ENCODE results near the gene CTAGE1. TPM values are rescaled to one million over a fixed set of nuclear protein-coding genes. Genes with fewer than 3 reads are reported as not detected.

The CTAGE1 gene
- polyA plus RNA-seq, 1 of the 3 experiments (the other 2 are of a cell fraction), result 0.07 TPM

DNA sequence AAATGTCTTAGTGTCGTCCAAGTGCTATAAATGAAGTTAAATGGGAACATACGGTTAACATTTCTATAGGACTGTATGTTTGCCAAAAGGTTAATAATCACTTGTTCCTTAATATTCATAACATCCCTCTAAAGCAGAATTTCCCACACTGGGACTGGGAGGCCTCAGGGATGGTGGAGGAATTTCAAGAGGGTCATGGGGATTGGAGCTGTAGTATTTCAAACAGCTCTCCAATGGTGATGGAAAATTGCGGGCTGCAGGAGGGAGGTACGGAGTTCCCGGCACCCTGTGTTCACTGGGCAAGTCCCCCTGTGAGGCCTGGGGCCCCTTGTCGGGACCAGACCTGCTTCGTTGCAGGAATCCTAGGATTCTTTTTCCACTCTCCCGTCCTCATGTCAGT, 39.8 kb upstream of the CTAGE1 start:
- no peaks in the 10 kb centered on the region for H4K20me1 ChIP-seq (ENCODE audit: insufficient read depth)
- H2AFZ ChIP-seq (ENCODE audit: low read depth), result no peak overlapping the region
- H3K27ac ChIP-seq (ENCODE audit: low read depth in 2 of 2, low read length in 1 of 2), result no peak overlapping the region
- no peaks in the 10 kb centered on the region for H3K9me3 ChIP-seq
- H3K79me2 ChIP-seq (ENCODE audit: insufficient read depth), result no peaks in the 10 kb centered on the region
- no peak overlapping the region for H3K4me2 ChIP-seq
- ChIA-PET CTCF (no interaction called here), POLR2A (no interaction called here)
- TF ChIP-seq TCF12 (IDR thresholded peaks at IDR 0.05) (no peak), ELF1 (IDR thresholded peaks at IDR 0.05) (no peak), EP300 (IDR thresholded peaks at IDR 0.05; ENCODE audit: borderline replicate concordance in 1 of 2, low read depth in 1 of 2, low read length in 1 of 2) (no peak), GABPA (IDR thresholded peaks at IDR 0.05; ENCODE audit: low read depth) (no peak), NFIC (IDR thresholded peaks at IDR 0.05; ENCODE audit: borderline replicate concordance) (no peak), FOSL2 (IDR thresholded peaks at IDR 0.05; ENCODE audit: borderline replicate concordance, low read depth) (no peak), NRF1 (IDR thresholded peaks at IDR 0.05; ENCODE audit: low read depth, low read length) (no peak), MXI1 (IDR thresholded peaks at IDR 0.05; ENCODE audit: low read depth, low read length) (no peak), RXRA (IDR thresholded peaks at IDR 0.05; ENCODE audit: borderline replicate concordance, low read depth) (no peak), TAF1 (IDR thresholded peaks at IDR 0.05; ENCODE audit: borderline replicate concordance, low read depth, low read length) (no peak), JUND (IDR thresholded peaks at IDR 0.05) (no peak), CHD2 (IDR thresholded peaks at IDR 0.05; ENCODE audit: low read length, partially characterized antibody) (no peak)
- TF ChIP-seq, protein P1, sequence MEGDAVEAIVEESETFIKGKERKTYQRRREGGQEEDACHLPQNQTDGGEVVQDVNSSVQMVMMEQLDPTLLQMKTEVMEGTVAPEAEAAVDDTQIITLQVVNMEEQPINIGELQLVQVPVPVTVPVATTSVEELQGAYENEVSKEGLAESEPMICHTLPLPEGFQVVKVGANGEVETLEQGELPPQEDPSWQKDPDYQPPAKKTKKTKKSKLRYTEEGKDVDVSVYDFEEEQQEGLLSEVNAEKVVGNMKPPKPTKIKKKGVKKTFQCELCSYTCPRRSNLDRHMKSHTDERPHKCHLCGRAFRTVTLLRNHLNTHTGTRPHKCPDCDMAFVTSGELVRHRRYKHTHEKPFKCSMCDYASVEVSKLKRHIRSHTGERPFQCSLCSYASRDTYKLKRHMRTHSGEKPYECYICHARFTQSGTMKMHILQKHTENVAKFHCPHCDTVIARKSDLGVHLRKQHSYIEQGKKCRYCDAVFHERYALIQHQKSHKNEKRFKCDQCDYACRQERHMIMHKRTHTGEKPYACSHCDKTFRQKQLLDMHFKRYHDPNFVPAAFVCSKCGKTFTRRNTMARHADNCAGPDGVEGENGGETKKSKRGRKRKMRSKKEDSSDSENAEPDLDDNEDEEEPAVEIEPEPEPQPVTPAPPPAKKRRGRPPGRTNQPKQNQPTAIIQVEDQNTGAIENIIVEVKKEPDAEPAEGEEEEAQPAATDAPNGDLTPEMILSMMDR (IDR thresholded peaks at IDR 0.05), result no peak
- TF ChIP-seq, protein P2, sequence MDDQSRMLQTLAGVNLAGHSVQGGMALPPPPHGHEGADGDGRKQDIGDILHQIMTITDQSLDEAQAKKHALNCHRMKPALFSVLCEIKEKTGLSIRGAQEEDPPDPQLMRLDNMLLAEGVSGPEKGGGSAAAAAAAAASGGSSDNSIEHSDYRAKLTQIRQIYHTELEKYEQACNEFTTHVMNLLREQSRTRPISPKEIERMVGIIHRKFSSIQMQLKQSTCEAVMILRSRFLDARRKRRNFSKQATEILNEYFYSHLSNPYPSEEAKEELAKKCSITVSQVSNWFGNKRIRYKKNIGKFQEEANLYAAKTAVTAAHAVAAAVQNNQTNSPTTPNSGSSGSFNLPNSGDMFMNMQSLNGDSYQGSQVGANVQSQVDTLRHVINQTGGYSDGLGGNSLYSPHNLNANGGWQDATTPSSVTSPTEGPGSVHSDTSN (IDR thresholded peaks at IDR 0.05), result no peak
- TF ChIP-seq, protein P3, sequence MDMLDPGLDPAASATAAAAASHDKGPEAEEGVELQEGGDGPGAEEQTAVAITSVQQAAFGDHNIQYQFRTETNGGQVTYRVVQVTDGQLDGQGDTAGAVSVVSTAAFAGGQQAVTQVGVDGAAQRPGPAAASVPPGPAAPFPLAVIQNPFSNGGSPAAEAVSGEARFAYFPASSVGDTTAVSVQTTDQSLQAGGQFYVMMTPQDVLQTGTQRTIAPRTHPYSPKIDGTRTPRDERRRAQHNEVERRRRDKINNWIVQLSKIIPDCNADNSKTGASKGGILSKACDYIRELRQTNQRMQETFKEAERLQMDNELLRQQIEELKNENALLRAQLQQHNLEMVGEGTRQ (IDR thresholded peaks at IDR 0.05; ENCODE audit: borderline replicate concordance, low read depth, low read length), result no peak
- TF ChIP-seq, protein P4, sequence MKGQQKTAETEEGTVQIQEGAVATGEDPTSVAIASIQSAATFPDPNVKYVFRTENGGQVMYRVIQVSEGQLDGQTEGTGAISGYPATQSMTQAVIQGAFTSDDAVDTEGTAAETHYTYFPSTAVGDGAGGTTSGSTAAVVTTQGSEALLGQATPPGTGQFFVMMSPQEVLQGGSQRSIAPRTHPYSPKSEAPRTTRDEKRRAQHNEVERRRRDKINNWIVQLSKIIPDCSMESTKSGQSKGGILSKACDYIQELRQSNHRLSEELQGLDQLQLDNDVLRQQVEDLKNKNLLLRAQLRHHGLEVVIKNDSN (IDR thresholded peaks at IDR 0.05; ENCODE audit: borderline replicate concordance, low read depth), result no peak
- TF ChIP-seq, protein P5, sequence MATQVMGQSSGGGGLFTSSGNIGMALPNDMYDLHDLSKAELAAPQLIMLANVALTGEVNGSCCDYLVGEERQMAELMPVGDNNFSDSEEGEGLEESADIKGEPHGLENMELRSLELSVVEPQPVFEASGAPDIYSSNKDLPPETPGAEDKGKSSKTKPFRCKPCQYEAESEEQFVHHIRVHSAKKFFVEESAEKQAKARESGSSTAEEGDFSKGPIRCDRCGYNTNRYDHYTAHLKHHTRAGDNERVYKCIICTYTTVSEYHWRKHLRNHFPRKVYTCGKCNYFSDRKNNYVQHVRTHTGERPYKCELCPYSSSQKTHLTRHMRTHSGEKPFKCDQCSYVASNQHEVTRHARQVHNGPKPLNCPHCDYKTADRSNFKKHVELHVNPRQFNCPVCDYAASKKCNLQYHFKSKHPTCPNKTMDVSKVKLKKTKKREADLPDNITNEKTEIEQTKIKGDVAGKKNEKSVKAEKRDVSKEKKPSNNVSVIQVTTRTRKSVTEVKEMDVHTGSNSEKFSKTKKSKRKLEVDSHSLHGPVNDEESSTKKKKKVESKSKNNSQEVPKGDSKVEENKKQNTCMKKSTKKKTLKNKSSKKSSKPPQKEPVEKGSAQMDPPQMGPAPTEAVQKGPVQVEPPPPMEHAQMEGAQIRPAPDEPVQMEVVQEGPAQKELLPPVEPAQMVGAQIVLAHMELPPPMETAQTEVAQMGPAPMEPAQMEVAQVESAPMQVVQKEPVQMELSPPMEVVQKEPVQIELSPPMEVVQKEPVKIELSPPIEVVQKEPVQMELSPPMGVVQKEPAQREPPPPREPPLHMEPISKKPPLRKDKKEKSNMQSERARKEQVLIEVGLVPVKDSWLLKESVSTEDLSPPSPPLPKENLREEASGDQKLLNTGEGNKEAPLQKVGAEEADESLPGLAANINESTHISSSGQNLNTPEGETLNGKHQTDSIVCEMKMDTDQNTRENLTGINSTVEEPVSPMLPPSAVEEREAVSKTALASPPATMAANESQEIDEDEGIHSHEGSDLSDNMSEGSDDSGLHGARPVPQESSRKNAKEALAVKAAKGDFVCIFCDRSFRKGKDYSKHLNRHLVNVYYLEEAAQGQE (IDR thresholded peaks at IDR 0.05; ENCODE audit: low read depth, low read length), result no peak
- H3F3A ChIP-seq (replicated peaks; ENCODE audit: insufficient read depth), result no peaks in the 10 kb centered on the region
- H3K9me2 ChIP-seq, result 0 out of 2 replicates have a peak, but pooled peaks cover 4% of the 10 kb centered on the region
- H3K4me1 ChIP-seq (ENCODE audit: control insufficient read depth in 1 of 2, insufficient read depth in 2 of 2, low read depth in 1 of 2, low read length in 1 of 2), result no peaks in the 10 kb centered on the region
- no peak overlapping the region for H3K4me3 ChIP-seq (ENCODE audit: low read depth in 2 of 2, low read length in 1 of 2)
- H3K9ac ChIP-seq, result no peak overlapping the region
- H3K36me3 ChIP-seq (replicated peaks in 1 of 2; ENCODE audit: control insufficient read depth in 1 of 2, insufficient read depth in 2 of 2, low read length in 1 of 2), result no peaks in the 10 kb centered on the region
- no peak for DNase-seq
- H3K27me3 ChIP-seq (ENCODE audit: insufficient read depth), result peaks cover 59% of the 10 kb centered on the region
- 40% methylated on average over 8 of the region's 8 CpGs for WGBS (ENCODE audit: low lambda C conversion rate)
